Activated T-cell treated with anti-CD3 and anti-CD28 coated beads, Interleukin-2, amount 50 U/mL, for 48 hours (primary cell): ENCODE data around the gene LRRC32.
"Not testable (repeated sequence)": the region's sequence is repeated elsewhere in the genome, so short reads cannot be mapped to it uniquely, and the experiment has no call there.

Experiments used
- DNase-seq, 2 experiments: peaks; one replicate each; pipeline ENCODE4 v3.0.0-alpha.2; 2020

LRRC32 gene

GRCh38 chr11:76608879-76609460 is 61.6 kb downstream of the LRRC32 start:
- DNase-seq = not testable (repeated sequence)

DNA sequence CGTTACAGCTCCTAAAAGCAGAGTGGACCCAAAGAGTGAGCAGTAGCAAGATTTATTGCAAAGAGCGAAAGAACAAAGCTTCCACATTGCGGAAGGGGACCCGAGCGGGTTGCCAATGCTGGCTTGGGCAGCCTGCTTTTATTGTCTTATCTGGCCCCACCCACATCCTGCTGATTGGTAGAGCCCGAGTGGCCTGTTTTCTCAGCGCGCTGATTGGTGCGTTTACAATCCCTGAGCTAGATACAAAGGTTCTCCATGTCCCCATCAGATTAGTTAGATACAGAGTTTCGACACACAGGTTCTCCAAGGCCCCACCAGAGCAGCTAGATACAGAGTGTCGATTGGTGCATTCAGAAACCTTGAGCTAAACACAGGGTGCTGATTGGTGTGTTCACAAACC is 62.3 kb downstream of the LRRC32 start:
- not testable (repeated sequence) for DNase-seq
